Stimulated activated CD4-positive, alpha-beta T cell treated with anti-CD3 and anti-CD28 coated beads, Interleukin-2, amount 100 ng/mL, for 48 hours (primary cell): ENCODE results near the gene CMBL.
"Not testable (repeated sequence)": the region's sequence is repeated elsewhere in the genome, so short reads cannot be mapped to it uniquely, and the experiment has no call there.

Experiments used
- DNase-seq, 2 donors: peaks; one replicate each; pipeline ENCODE4 v3.0.0-alpha.2; 2020

CMBL gene

DNA sequence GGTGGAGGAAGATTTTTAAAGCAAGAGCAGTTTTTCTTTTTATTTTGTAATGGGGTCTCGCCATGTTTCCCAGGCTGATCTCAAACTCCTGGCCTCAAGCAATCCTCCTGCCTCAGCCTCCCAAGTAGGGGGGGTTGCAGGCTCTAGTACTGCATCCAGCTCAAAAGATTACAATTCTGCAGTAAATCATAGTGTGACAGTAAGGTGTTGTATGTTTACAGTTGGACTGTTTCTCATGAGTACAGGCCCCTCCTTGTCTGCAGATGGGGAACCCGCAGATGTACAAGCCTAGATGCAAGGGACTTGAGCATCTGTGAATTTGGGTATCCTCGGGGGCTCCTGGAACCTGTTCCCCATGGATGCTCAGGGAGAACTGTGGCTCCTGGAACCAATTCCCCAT lies 54.3 kb downstream of the CMBL start:
- DNase-seq: no peak

DNA sequence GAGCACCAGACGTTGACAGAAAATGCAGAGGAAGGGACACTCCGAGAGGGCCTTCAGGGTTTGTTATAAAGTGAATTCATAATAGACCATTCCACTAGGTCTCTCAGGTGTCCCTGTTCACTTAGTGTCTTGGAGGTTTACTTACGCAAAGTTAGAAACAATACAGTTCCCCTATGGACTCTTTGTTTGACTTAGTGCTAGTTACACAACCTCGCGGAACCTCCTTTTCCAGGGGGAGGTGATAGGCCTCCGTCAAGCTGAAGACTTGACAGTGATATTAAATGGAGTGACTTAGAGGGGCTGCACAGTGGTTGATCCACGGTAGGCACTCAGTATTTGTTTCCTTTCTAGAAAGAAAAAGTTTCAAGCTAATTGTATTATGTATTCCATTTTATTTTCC lies 56.3 kb downstream of the CMBL start:
- DNase-seq: no peak

DNA sequence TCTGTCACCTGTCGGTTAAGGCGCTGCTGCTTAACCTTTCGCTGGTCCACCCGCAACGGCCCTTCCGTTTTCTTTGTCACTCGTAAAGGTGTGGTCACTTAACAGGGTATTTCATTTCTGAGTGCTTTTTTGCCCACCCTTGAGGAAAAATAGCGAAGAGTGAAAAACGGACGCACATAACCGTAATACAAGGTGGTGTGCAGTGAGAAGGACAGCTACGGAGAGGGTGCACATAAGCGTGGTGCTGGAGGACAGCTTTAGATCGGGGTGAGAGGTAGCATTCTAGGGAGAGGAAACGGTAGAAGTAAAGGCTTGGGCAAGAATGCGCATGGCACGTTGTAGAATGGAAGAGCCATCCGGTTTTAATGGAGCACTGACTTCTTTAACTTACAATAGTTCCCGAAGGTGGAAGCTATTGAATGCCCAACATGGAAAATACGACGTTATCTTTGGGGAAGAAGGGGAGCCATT lies 56.9 kb downstream of the CMBL start:
- DNase-seq: no peak

DNA sequence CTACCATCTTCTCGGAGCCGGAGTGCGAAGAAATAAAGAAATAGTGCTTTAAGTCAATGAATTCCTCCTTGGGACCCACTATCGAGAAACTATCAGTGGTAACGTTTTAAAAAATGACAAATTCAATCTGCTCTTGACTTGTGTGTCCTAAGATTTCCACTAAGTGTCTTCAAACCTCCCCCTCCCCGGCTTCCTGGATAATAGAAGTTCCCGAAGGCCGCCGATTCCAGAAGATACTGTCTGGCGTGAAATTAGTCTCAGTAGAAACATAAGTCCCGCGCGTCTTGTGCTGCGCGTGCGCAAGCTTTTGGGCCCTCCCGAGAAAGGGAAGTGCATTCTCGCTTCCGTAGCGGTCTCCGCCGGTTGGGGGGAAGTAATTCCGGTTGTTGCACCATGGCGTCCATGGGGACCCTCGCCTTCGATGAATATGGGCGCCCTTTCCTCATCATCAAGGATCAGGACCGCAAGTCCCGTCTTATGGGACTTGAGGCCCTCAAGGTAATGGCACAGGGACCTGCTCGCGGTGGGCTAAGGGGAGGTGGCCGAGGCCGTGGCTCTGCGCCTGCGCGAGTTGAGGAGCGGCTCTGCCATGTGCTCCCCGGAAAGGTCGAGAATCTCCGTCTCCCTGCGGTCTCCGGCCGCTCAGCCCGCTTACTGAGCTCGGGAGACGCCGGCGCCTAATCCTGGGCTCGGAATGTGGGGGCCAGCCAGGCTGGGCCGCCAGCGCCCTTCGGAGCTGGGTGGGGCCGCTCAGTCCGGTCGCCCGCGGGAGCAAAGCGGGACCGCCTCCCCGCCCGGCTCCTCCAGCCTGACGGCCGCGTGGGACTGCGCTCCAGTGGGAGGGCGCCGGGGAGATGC lies 57.5 kb downstream of the CMBL start, which contains the start of gene CCT5:
TSS of gene CCT5 (plus strand) at position 333 of the 858 bp plus-strand sequence. CDS start at position 394, 61 bp downstream.
- DNase-seq: peak; percentile 80

DNA sequence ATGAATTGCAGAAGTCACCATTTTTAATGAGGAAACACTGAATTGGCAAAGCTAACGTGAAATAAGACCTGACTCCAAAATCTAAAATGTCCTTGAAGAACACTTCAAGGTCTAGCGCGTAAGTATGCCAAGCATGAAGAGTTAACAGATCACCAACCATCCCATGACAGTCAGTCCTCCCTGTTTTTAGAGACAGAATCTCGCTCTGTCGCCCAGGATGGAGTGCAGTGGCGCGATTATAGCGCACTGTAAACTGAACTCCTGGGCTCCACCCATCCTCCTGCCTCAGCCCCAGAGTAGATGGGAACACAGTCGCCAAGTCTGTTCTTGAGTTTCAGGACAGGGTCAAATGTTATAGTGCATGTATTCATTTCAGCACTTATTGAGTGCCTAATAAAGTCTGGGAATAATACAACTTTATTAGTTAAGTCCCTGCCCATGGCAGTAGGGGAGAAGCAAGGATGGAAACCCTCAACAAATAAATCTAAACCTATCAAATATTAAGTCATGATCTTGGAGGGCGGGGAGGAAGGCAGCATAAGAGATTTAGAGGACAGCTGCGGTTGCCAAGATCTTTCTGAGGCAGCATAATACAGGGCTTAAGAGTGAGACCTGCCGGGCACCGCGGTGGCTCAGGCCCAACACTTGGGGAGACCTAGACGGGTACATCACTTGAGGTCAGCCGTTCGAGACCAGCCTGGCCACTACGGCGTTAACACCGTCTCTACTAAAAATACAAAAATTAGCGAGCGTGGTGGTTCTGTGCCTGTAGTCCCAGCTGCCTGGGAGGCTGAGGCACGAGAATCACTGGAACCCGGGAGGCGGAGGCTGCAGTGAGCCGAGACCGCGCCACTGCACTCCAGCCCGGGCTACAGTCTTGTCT lies 59.1 kb downstream of the CMBL start:
- DNase-seq: no peak

DNA sequence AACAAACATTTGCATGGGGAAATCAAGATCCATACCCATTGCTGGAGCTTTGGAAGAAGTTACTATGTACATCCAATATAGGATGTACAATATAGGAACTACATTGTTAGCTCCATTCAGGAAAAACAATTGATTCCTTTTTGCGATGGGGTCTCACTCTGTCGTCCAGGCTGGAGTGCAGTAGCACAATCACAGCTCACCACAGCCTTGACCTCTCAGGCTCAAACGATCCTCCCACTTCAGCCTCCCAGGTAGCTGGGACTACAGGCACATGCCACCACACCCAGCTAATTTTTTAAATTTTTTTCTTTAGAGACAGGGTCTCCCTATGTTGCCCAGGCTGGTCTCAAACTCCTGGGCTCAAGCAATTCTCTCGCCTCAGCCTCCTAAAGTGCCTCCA lies 60.5 kb downstream of the CMBL start:
- DNase-seq: not testable (repeated sequence)

DNA sequence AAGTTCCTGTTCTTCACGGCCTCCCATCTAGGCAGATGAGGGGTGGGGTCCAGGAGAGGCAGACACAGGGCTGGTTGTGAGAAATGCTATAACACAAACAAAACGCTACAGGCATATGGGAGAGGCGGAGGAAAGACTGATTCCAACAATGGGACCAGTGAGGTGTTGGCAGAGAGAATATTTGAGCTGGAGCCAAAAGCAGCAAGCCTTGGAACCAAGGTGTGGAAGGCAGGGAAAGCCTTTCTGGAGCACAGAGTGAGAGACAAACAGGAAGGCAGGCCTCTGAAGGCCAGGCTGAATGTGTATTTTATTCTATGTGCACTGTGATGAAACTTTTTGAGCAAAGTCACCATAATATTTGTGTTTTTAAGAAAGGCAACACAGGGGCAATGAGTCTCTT lies 60.9 kb downstream of the CMBL start:
- no peak for DNase-seq

DNA sequence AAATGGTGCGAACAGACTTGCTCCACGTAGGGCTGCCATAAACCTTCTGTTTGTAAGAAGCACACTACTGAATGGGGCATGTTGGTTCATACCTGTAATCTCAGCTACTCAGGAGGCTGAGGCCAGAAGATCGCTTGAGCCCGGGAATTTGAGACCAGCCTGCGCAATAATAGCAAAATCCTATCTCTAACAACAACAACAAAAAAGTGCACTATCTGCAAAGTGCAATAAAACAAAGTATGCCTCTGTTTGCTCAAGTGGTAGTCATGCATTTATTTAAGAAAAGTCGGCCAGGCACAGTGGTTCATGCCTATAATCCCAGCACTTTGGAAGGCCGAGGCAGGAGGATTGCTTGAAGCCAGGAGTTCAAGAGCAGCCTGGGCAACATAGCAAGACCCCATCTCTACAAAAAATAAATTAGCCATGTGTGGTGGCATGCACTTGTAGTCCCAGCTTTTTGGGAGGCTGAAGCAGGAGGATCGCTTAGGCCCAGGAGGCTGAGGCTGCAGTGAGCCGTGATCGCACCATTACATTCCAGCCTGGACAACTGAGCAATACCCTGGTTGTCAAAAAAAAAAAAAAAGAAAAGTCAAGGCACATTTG lies 63.3 kb downstream of the CMBL start:
- DNase-seq: no peak

DNA sequence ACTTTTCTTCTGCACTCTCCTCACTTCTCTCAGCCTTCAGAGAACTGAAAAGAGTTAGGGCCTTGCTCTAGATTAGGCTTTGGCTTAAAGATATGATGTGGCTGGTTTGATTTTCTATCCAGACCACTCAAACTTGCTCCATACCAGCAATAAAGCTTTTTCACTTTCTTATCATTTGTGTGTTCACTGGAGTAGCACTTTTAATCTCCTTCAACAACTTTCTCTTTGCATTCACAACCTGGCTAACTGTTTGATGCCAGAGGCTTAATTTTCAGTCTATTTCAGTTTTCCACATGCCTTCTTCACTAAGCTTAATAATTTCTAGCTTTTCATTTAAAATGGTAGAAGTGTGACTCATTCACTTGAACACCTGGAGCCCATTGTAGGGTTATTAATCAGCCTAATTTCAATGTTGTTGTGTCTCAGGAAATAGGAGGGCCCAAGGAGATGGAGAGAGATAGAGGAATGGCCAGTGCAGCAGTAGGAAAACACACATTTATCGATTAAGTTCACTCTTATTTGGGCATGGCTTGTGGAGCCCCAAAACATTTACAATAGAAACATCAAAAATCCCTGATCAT lies 64.0 kb downstream of the CMBL start:
- no peak for DNase-seq

DNA sequence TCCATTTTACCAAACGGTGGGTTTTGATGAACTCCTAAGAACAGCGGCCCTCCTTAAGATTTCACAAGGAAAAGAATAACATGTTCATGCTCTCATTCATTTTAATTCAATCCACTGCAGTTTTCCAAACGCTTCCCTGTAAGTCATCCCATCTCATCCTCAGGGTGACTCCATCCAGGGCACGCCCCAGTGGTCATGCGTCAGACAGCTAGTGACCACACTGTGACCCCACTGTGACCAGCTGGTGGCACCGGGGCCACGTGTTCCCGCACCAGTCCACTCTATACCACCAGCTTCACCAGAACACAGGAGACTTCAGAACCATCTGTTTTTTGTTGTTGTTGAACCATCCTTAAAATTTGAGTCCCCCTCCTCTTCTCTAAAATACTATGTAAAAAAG lies 72.4 kb downstream of the CMBL start:
- no peak for DNase-seq

DNA sequence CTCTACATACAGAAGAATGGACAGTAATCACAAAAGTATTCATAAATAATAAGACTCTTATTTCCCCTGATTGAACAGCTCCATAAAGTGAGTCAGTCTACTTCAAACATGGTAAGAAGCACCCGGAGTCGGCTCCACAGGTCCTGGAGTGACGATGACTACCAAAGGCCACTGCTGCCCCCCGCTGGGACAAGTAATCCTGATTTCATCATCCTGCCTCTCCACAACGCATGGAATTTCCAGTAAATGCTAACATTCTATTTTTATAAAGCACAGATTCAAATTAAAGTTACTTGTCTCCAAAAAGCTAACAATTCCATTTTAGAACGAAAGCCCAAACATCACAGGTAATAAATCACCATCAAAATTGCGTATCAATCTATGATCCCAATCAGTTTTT lies 74.2 kb downstream of the CMBL start:
- no peak for DNase-seq

DNA sequence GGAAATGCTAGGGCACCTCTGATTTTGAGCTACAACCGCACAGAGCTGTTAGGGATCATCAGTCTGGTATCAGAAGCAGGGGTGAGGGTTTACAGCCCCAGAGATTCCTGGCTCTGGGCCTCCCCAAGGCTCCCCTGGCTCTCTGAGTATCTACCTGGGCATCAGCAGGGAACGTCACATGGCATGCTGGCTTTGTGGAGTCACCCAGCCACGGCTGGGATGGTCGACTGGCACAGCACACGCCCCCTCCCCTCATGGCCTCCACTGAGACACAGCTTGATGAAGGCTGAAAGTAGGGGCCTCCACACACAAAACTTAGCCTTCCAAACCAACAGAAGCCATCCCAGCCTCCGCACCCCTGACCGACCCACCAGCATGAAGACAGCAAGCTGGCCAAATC lies 74.7 kb downstream of the CMBL start:
- DNase-seq: no peak

DNA sequence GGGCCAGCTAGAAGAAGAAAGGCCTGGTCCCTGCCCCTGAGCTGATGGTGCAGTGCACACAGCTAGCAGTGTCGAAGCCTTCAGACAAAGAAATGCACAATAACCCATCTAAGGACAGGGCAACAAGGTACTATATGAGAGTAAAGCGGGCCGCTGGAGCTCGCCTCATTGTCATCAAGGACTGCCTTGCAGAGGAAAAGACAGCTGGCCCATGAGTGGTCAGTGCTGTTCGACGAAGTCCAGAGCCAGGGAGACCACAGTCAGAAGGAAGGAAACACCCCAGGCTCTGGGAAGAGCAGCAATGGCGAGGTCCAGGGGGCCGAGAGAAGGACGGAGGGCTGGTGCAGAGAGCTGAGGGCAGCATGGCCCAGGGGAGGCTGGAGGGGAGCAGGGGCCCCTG lies 75.3 kb downstream of the CMBL start:
- DNase-seq: no peak

DNA sequence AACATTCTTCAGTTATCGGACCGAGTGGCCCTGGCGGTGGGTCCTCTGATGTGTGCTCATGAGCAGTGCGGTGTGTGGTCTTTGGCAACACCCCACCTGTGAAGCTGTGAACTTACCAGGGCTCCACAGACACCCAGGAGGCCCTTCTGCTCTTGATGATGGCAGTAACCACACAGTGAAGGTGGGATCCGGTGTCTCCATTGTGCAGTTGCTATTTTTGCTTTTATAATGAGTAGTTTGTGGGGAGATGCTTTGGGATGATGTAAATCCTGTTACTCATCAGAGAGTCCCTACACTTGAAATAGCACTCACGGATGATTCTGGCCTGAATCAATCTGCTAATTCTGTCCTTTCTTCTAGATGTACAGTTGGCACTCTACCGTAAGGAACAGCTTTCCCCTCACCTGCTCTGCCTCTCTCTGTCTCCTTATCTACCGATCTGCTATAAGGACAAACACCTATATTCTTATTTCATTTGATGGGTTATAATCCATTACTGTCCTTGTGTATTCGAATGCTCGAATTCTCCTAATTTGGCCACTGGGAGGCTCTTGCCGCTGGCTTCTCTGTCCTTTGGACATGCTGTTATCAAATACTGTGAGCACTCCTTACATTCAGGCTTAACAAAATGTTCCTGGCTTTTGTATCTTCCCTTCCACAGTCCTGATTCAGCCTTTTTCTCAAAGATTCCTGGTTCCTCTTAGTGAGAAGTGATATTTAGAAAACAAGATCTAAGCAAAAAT lies 78.2 kb downstream of the CMBL start:
- DNase-seq: no peak

DNA sequence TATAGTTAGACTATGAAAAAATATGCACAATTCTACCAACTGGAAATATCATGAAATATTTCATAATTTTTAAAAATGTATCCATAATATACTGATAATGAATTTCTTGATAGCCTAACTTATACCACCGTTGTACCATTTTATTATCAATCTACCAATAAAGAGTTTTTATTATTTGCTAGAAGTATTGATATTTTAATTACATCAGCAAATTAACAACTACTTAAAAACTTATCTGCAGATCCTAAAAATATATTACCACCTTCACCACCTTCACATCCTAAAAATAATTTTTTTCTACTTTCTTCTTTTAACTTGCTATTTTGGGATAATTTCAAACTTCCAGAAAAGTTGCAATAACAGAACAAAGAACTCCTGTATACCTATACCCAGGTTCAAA lies 79.4 kb downstream of the CMBL start:
- DNase-seq: no peak
